ENCODE measurements around the gene SYNJ2BP. TPM values are rescaled to one million over a fixed set of nuclear protein-coding genes. Genes with fewer than 3 reads are reported as not detected.

Gene SYNJ2BP
- total RNA-seq, 1 donor from 2014 or later = 67.6 TPM

GRCh38 chr14:70391493-70392391, 25.1 kb downstream of the SYNJ2BP start:
- H3K9me3 ChIP-seq (replicated peaks) = no peaks in the 10 kb centered on the region
- intact Hi-C loops (cut with micrococcal nuclease) = no loop called here
- no peak for TF ChIP-seq CTCF (IDR thresholded peaks at IDR 0.05; ENCODE audit: borderline replicate concordance)

GRCh38 chr14:70382536-70382935, 34.4 kb downstream of the SYNJ2BP start:
- Histone ChIP-seq H3K4me1 (peaks cover 10% of the 10 kb centered on the region), H3K36me3 (peaks cover 49% of the 10 kb centered on the region), H3K27me3 (ENCODE audit: low read depth) (no peaks in the 10 kb centered on the region), H3K27ac (replicated peaks) (no peak overlapping the region), H3K9me3 (replicated peaks) (no peaks in the 10 kb centered on the region), H3K4me3 (no peak overlapping the region)
- no peak for DNase-seq
- no peak for TF ChIP-seq CTCF (IDR thresholded peaks at IDR 0.05; ENCODE audit: borderline replicate concordance)
- intact Hi-C loops (cut with micrococcal nuclease) = no loop called here

More at GRCh38 chr14:70391493-70392391, 25.1 kb downstream of the SYNJ2BP start:
- Histone ChIP-seq H3K36me3 (peaks cover 18% of the 10 kb centered on the region), H3K4me1 (no peaks in the 10 kb centered on the region), H3K27me3 (ENCODE audit: low read depth) (no peaks in the 10 kb centered on the region), H3K4me3 (no peak overlapping the region), H3K27ac (replicated peaks) (no peak overlapping the region)
- DNase-seq = no peak

GRCh38 chr14:70380824-70381223, 36.1 kb downstream of the SYNJ2BP start:
- intact Hi-C loops (cut with micrococcal nuclease) = no loop called here
- Histone ChIP-seq H3K9me3 (replicated peaks) (no peaks in the 10 kb centered on the region), H3K27ac (replicated peaks) (no peak overlapping the region), H3K36me3 (peaks cover 36% of the 10 kb centered on the region), H3K4me3 (no peak overlapping the region), H3K4me1 (peaks cover 10% of the 10 kb centered on the region), H3K27me3 (ENCODE audit: low read depth) (no peaks in the 10 kb centered on the region)
- no peak for TF ChIP-seq CTCF (IDR thresholded peaks at IDR 0.05; ENCODE audit: borderline replicate concordance)
- no peak for DNase-seq

- H3K4me1 ChIP-seq = peaks cover 9% of the 10 kb centered on the region
- H3K36me3 ChIP-seq = peaks cover 49% of the 10 kb centered on the region
Measured at GRCh38 chr14:70378696-70379095, 38.2 kb downstream of the SYNJ2BP start.

More at GRCh38 chr14:70378696-70379095, 38.2 kb downstream of the SYNJ2BP start:
- no peaks in the 10 kb centered on the region for H3K27me3 ChIP-seq (ENCODE audit: low read depth)
- no peak for DNase-seq
- intact Hi-C loops (cut with micrococcal nuclease) = no loop called here
- TF ChIP-seq CTCF (IDR thresholded peaks at IDR 0.05; ENCODE audit: borderline replicate concordance) = no peak
- H3K27ac ChIP-seq (replicated peaks) = no peak overlapping the region
- no peak overlapping the region for H3K4me3 ChIP-seq
- no peaks in the 10 kb centered on the region for H3K9me3 ChIP-seq (replicated peaks)

Other genes starting within 250 kb of the SYNJ2BP start
- gene SLC8A3, start 228.1 kb downstream of the SYNJ2BP start, total RNA-seq = 0.05 TPM
- 34.1 TPM for gene COX16, start 57.4 kb downstream of the SYNJ2BP start, total RNA-seq
- 0.38 TPM for gene ADAM21, start 35.1 kb upstream of the SYNJ2BP start, total RNA-seq
- 0.27 TPM for gene ADAM20, start 117.9 kb upstream of the SYNJ2BP start, total RNA-seq
- gene MED6, start 183.6 kb upstream of the SYNJ2BP start, total RNA-seq = 19.4 TPM
- 1.9 TPM for gene TTC9, start 224.8 kb upstream of the SYNJ2BP start, total RNA-seq

All from left ventricle myocardium inferior (tissue), 1 donor.